MM.1S (cell line): Measurements from ENCODE around the gene PLEKHG5.

ENCODE experiments used
- DNase-seq: peaks from one replicate; pipeline ENCODE4 v3.0.0-alpha.2; 2015
- H2AFZ ChIP-seq: fragments of 300-600 bp; sonication (generic); 2 replicates; pipeline ENCODE4 v1.6.0; 2016; ENCODE audit warnings: antibody characterized with exemption, low read length
- H3F3A ChIP-seq: fragments of 300-600 bp; sonication (generic); 2 replicates; pipeline ENCODE4 v1.6.1; 2016; ENCODE audit warnings: mild to moderate bottlenecking, antibody characterized with exemption, low read length, moderate library complexity, mixed read lengths; ENCODE audit not compliant: insufficient read depth
- H3K27ac ChIP-seq: fragments of 300-600 bp; sonication (generic); 2 replicates; pipeline ENCODE4 v1.5.1; 2016; ENCODE audit warnings: mild to moderate bottlenecking, low read length
- H3K27me3 ChIP-seq: fragments of 300-600 bp; sonication (generic); replicated peaks from 2 replicates; pipeline ENCODE4 v1.6.0; 2016; ENCODE audit warnings: low read length; ENCODE audit not compliant: insufficient read depth
- H3K36me3 ChIP-seq: fragments of 300-600 bp; sonication (generic); replicated peaks from 2 replicates; pipeline ENCODE4 v1.6.1; 2016; ENCODE audit warnings: mild to moderate bottlenecking, low read length, mixed read lengths; ENCODE audit not compliant: insufficient read depth
- H3K4me1 ChIP-seq: fragments of 300-600 bp; sonication (generic); 2 replicates; pipeline ENCODE4 v1.6.1; 2016; ENCODE audit warnings: low read length, mixed read lengths
- H3K4me2 ChIP-seq: fragments of 300-600 bp; sonication (generic); 2 replicates; pipeline ENCODE4 v1.6.0; 2016; ENCODE audit warnings: low read depth, low read length
- H3K4me3 ChIP-seq: fragments of 300-600 bp; sonication (generic); 2 replicates; pipeline ENCODE4 v1.5.1; 2016; ENCODE audit warnings: low read length, mixed read lengths
- H3K79me2 ChIP-seq: fragments of 300-600 bp; sonication (generic); 2 replicates; pipeline ENCODE4 v1.6.1; 2016; ENCODE audit warnings: mixed run types, low read length, mixed read lengths
- H3K9ac ChIP-seq: fragments of 300-600 bp; sonication (generic); 2 replicates; pipeline ENCODE4 v1.6.1; 2016; ENCODE audit warnings: low read length, mixed read lengths
- H3K9me2 ChIP-seq: fragments of 300-600 bp; sonication (generic); replicated peaks from 2 replicates; pipeline ENCODE4 v1.6.1; 2016; ENCODE audit warnings: mild to moderate bottlenecking, low read length, mixed read lengths; ENCODE audit not compliant: insufficient read depth
- H3K9me3 ChIP-seq: fragments of 300-600 bp; sonication (generic); replicated peaks from 2 replicates; pipeline ENCODE4 v1.6.1; 2016; ENCODE audit warnings: mild to moderate bottlenecking, low read length, mixed read lengths; ENCODE audit not compliant: insufficient read depth
- H4K20me1 ChIP-seq: fragments of 300-600 bp; sonication (generic); 2 replicates; pipeline ENCODE4 v1.6.1; 2016; ENCODE audit warnings: mild to moderate bottlenecking, low read length, moderate library complexity, mixed read lengths; ENCODE audit not compliant: insufficient read depth
- CTCF ChIP-seq: fragments of 300-600 bp; sonication (generic); IDR thresholded peaks from 2 replicates; pipeline ENCODE4 v1.5.1; 2016; ENCODE audit warnings: antibody characterized with exemption, low read length, mixed read lengths
- EZH2 ChIP-seq: fragments of 300-600 bp; sonication (generic); optimal IDR thresholded peaks from 2 replicates; pipeline ENCODE3; 2017; ENCODE audit warnings: low read depth, mild to moderate bottlenecking, antibody characterized with exemption, low read length, mixed read lengths
- EZH2phosphoT487 ChIP-seq: fragments of 300-600 bp; sonication (generic); IDR thresholded peaks from 2 replicates; pipeline ENCODE4 v1.6.1; 2018; ENCODE audit warnings: antibody characterized with exemption, low read length

PLEKHG5 gene

DNA sequence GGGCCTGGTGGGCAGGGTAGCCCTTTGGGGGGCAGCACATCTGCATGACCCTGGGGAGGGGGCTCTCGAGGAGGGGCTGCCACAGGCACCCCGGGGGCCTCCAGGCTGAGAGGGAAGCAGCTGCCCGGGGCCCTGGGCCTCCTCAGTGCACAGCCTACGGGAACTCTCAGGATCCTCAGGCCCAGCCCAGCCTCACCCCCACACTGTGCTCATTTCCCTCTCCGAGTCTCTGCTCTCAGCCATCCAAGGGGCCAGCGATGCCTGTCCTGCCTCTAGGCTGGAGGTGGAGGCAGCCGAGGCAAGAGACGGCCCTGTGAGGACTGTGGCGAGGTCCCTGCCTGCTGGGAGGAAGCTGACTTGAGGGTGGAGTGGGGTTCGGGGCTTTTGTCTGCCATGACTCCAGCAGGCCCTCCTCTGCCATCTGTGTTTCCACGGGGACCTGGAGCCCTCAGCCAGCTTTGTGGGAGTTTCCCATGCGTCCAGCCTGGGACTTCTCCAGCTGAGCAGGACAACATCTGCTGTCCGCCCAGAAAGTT, 7.2 kb upstream of the PLEKHG5 start:
- no peaks in the 10 kb centered on the region for H3K9me3 ChIP-seq
- H3K36me3 ChIP-seq = no peaks in the 10 kb centered on the region
- no peaks in the 10 kb centered on the region for H3F3A ChIP-seq
- DNase-seq = no peak
- no peaks in the 10 kb centered on the region for H3K79me2 ChIP-seq
- no peaks in the 10 kb centered on the region for H3K4me1 ChIP-seq
- no peak overlapping the region for H3K27ac ChIP-seq
- no peak overlapping the region for H3K9ac ChIP-seq
- H3K4me2 ChIP-seq = no peak overlapping the region
- no peak overlapping the region for H2AFZ ChIP-seq
- TF ChIP-seq CTCF (no peak), EZH2phosphoT487 (no peak), EZH2 (no peak)
- no peak overlapping the region for H3K4me3 ChIP-seq
- no peaks in the 10 kb centered on the region for H4K20me1 ChIP-seq
- H3K27me3 ChIP-seq = peaks cover 85% of the 10 kb centered on the region
- no peaks in the 10 kb centered on the region for H3K9me2 ChIP-seq

GRCh38 chr1:6497867-6498575, 6.6 kb upstream of the PLEKHG5 start:
- Histone ChIP-seq H3K79me2 (no peaks in the 10 kb centered on the region), H3K9ac (no peak overlapping the region), H3K27ac (no peak overlapping the region), H3K9me3 (no peaks in the 10 kb centered on the region), H3K27me3 (peaks cover 78% of the 10 kb centered on the region), H3K4me1 (no peaks in the 10 kb centered on the region), H2AFZ (peak overlapping the region; percentile 61; the same call in 1 of the 2 replicates), H3K4me2 (peak overlapping the region; percentile 77; the same call in 1 of the 2 replicates), H3K36me3 (no peaks in the 10 kb centered on the region), H3F3A (no peaks in the 10 kb centered on the region), H4K20me1 (no peaks in the 10 kb centered on the region), H3K9me2 (no peaks in the 10 kb centered on the region), H3K4me3 (peak overlapping the region; percentile 59; the same call in 1 of the 2 replicates)
- TF ChIP-seq EZH2 (no peak), CTCF (no peak)
- no peak for DNase-seq

DNA sequence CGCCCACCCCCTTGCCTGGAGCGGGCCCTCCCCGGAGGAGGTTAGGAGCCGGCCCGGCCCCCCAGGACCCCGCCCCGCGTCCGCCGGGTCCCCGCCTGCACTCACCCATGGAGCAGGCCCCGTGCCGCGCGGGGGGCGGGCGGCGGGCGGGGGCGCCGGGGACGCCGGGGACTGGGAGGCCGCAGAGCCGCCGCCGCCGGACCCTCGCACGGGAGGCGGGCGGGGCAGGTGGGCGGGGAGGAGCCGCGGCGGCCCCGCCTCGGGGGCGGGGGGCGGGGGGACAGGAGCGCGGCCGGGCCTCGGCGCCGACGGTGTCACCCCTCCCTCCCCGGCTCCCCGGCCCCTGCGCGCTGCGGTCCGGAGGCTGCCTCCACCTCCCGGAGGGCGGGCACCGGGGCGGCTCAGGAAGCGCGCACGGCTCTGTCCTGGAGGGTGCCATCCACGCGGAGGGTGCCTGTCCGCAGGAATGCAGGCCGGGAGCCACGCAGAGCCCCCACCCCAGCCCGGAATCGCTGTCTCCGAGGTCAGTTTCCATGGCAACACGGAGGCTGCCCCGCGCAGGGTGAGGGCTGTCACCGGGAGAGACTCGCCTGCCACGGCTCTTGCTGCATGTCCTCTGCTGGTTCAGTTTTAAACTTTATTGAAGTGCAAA, 5.9 kb upstream of the PLEKHG5 start:
- H3F3A ChIP-seq = no peaks in the 10 kb centered on the region
- H3K36me3 ChIP-seq = no peaks in the 10 kb centered on the region
- H3K4me1 ChIP-seq = no peaks in the 10 kb centered on the region
- peak overlapping the region; percentile 61; the same call in 1 of the 2 replicates for H2AFZ ChIP-seq
- TF ChIP-seq EZH2phosphoT487 (no peak), CTCF (no peak), EZH2 (no peak)
- DNase-seq = peak; percentile 26
- H3K27me3 ChIP-seq = peaks cover 72% of the 10 kb centered on the region
- H3K9ac ChIP-seq = no peak overlapping the region
- H3K79me2 ChIP-seq = no peaks in the 10 kb centered on the region
- peak overlapping the region; percentile 59 for H3K4me3 ChIP-seq
- no peak overlapping the region for H3K27ac ChIP-seq
- no peaks in the 10 kb centered on the region for H4K20me1 ChIP-seq
- no peaks in the 10 kb centered on the region for H3K9me2 ChIP-seq
- H3K4me2 ChIP-seq = peak overlapping the region; percentile 77; the same call in 1 of the 2 replicates
- no peaks in the 10 kb centered on the region for H3K9me3 ChIP-seq
